ENCODE results near the gene FAM170B. TPM values are rescaled to one million over a fixed set of nuclear protein-coding genes. Genes with fewer than 3 reads are reported as not detected.

Gene FAM170B
- total RNA-seq, 1 donor from 2014 or later: not detected

GRCh38 chr10:49138361-49138891 lies 4.6 kb upstream of the FAM170B start:
- TF ChIP-seq CTCF (IDR thresholded peaks at IDR 0.05; ENCODE audit: insufficient read depth, low read length, poor library complexity, severe bottlenecking): no peak
- Histone ChIP-seq H3K36me3 (ENCODE audit: control insufficient read depth, insufficient read depth, low read length) (no peaks in the 10 kb centered on the region), H3K27me3 (ENCODE audit: control insufficient read depth, insufficient read depth, low read length) (peaks cover 2% of the 10 kb centered on the region), H3K4me3 (ENCODE audit: low read depth, low read length) (no peak overlapping the region)
- no peak for DNase-seq (ENCODE audit: low read depth)

DNA sequence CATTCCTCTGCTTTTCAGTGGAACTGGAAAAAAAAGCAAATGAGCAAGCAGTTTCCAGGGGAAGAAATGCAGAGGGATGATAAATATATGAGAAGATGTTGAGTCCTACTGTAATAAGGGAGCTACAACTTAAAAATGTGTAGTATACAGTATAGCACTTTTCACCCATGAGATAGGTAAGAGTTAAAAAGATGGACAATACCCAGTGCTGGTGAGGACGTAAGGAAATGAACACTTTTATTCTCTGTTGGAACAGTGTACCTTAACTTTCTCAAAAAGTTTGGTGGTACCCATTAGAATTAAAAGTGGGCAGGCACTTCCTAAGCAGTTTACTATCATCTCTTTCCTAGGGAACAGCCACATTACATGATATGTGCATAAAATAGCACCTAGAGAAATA lies 2.7 kb upstream of the FAM170B start:
- no peak for TF ChIP-seq CTCF (IDR thresholded peaks at IDR 0.05; ENCODE audit: insufficient read depth, low read length, poor library complexity, severe bottlenecking)
- Histone ChIP-seq H3K4me3 (ENCODE audit: low read depth, low read length) (no peak overlapping the region), H3K36me3 (ENCODE audit: control insufficient read depth, insufficient read depth, low read length) (no peaks in the 10 kb centered on the region), H3K27me3 (ENCODE audit: control insufficient read depth, insufficient read depth, low read length) (peaks cover 4% of the 10 kb centered on the region)
- DNase-seq (ENCODE audit: low read depth): no peak

GRCh38 chr10:49135575-49136313 lies 1.9 kb upstream of the FAM170B start:
- Histone ChIP-seq H3K27me3 (ENCODE audit: control insufficient read depth, insufficient read depth, low read length) (peaks cover 8% of the 10 kb centered on the region), H3K36me3 (ENCODE audit: control insufficient read depth, insufficient read depth, low read length) (no peaks in the 10 kb centered on the region), H3K4me3 (ENCODE audit: low read depth, low read length) (no peak overlapping the region)
- TF ChIP-seq CTCF (IDR thresholded peaks at IDR 0.05; ENCODE audit: insufficient read depth, low read length, poor library complexity, severe bottlenecking): no peak
- DNase-seq (ENCODE audit: low read depth): no peak

- no peak for TF ChIP-seq CTCF (IDR thresholded peaks at IDR 0.05; ENCODE audit: insufficient read depth, low read length, poor library complexity, severe bottlenecking)
- DNase-seq (ENCODE audit: low read depth): no peak
- peaks cover 8% of the 10 kb centered on the region for H3K27me3 ChIP-seq (ENCODE audit: control insufficient read depth, insufficient read depth, low read length)
- no peaks in the 10 kb centered on the region for H3K36me3 ChIP-seq (ENCODE audit: control insufficient read depth, insufficient read depth, low read length)
- H3K4me3 ChIP-seq (ENCODE audit: low read depth, low read length): no peak overlapping the region
These were observed 506 bp upstream of the FAM170B start for GRCh38 chr10:49134327-49134726.

- Histone ChIP-seq H3K4me3 (ENCODE audit: low read depth, low read length) (no peak overlapping the region), H3K27me3 (ENCODE audit: control insufficient read depth, insufficient read depth, low read length) (peaks cover 8% of the 10 kb centered on the region), H3K36me3 (ENCODE audit: control insufficient read depth, insufficient read depth, low read length) (no peaks in the 10 kb centered on the region)
- no peak for DNase-seq (ENCODE audit: low read depth)
- no peak for TF ChIP-seq CTCF (IDR thresholded peaks at IDR 0.05; ENCODE audit: insufficient read depth, low read length, poor library complexity, severe bottlenecking)
These were observed 1.5 kb downstream of the FAM170B start for GRCh38 chr10:49132362-49132737.
